Measurements from ENCODE around the gene MRTFA. TPM values are rescaled to one million over a fixed set of nuclear protein-coding genes. Genes with fewer than 3 reads are reported as not detected.
"Not testable (repeated sequence)": the region's sequence is repeated elsewhere in the genome, so short reads cannot be mapped to it uniquely, and the experiment has no call there.

Gene MRTFA
- total RNA-seq, 1 experiment from 2014 or later = 26.6 TPM

DNA sequence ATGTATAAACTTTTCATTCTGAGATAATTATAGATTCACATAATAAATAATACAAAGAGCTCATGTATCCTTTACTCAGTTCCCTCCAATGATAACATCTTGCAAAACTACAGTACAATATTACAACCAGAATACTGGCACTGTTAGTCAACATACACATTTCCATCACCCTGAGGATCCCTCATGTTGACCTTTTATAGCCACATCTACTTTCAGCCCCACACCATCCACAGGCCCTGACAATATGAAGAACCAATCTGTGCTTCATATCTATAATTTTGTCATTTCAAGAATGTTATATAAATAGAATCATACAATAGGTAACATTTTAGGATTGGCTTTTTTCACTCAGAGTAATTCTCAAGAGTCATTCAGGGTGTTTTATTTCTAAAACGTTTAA lies 115.5 kb downstream of the MRTFA start:
- DNase-seq (ENCODE audit: low read depth) = no peak

DNA sequence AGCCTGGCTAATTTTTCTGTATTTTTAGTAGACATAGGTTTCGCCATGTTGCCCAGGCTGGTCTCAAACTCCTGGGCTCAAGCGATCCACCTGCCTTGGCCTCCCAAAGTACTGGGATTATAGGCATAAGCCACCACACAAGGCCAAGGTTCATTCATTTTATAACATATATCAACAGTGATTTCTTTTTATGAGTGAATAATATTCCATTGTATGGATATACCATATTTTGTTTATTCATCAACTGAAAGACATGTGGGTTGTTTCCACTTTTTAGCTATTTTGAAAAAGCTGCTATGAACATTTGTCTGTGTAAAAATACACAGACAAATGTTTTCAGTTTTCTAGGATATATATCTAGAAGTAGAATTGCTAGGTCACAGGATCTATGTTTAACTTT lies 116.0 kb downstream of the MRTFA start:
- DNase-seq (ENCODE audit: low read depth) = no peak

DNA sequence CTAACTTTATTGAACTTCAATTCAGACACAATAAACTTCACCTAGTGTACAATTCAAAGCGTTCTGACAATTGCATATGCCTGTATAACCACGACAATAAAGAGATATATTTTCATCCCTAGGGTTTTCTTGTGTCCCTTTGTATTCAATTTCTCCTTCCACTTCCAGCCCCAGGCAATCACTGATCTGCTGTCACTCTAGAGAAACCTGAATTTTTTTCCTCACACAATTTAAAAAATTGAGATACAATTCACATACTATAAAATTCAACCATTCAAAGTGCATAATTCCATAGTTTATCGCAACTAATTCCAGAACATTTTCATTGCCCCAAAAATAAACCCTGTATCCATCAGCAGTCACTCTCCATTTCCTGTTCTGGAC lies 116.6 kb downstream of the MRTFA start:
- DNase-seq (ENCODE audit: low read depth) = no peak

DNA sequence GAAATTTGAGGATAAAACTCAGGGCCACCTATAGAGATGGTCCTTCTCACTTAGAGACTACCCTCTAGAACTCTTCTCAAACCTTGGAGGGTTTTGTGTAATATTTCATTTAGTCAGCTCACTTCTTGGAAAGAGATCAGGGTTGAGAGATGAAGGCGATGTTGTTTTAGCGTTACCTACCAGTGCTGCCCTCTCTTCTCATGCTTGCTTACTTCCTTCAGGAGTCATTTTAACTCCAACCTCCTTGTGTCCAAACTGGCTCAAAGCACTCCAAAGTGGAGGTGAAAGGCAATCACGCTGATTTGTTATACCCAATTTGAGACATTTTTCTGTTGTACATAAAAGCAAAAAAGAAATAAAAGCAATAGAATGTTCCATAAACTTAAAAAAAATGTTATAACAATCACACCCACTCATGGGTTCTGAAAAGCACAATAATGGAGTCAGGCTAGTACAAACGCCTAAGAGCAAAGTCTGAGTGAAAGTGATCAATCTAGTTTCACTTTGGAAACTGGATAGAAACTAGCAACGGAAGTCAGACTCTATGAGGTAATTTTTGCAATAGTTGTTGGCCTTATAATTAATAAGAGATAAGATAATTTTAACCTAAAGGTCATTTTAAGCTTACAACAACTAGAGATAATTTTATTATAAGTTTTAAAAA lies 117.1 kb downstream of the MRTFA start:
- no peak for DNase-seq (ENCODE audit: low read depth)

DNA sequence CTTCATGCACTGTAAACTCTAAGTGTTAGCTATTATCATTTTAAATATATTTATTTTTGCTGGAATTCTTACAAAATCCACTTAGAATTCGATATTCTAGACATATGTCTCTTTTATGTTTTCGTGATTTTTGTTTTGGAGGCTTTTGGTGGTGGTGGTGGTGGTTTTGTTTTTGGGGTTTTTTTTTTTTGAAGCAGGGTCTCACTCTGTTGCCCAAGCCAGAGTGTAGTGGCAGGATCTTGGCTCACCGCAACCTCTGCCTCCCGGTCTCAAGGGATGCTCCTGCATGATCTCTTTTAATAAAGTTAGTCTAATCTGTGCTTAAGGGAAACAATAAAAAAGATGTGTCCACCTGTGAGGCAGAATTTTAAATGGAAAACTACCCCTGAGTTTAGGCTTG lies 117.7 kb downstream of the MRTFA start:
- no peak for DNase-seq (ENCODE audit: low read depth)

DNA sequence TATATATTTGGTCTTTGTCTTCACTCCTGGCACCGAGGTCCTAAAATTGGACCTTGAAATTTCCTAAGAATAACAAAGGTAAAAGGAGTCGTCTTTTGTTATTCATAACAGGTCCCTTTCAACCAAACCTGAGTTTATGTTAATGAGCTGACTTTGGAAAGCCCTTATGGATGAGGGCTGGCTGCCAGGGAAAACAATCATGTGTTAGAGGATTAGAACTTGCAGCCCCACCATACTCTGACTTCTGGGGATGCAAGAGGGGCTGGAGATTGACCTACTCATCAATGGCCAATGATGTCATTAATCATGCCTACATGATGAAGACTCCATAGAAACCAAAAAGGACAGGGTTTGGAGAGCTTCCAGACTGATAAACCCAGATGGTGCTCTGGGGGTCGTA lies 118.9 kb downstream of the MRTFA start:
- DNase-seq (ENCODE audit: low read depth) = no peak

DNA sequence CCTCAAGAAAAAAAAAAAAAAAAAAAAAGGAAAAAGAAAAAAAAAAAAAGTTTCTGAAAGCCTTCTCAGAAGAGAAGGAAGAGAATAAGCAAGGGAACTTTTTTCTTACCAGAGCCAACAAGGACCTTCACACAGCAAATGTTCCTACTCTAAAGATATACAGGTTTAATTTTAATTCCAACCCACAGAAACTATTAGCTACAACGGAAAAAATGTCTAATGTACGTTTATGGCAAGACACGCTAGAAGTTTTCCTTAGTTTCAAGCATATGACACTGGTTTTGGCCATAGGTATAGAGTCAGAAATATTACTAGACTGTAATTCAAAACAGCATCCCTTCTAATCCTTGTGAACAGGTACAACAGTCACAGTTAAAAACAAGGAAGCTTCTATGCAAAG lies 120.1 kb downstream of the MRTFA start:
- DNase-seq (ENCODE audit: low read depth) = no peak

DNA sequence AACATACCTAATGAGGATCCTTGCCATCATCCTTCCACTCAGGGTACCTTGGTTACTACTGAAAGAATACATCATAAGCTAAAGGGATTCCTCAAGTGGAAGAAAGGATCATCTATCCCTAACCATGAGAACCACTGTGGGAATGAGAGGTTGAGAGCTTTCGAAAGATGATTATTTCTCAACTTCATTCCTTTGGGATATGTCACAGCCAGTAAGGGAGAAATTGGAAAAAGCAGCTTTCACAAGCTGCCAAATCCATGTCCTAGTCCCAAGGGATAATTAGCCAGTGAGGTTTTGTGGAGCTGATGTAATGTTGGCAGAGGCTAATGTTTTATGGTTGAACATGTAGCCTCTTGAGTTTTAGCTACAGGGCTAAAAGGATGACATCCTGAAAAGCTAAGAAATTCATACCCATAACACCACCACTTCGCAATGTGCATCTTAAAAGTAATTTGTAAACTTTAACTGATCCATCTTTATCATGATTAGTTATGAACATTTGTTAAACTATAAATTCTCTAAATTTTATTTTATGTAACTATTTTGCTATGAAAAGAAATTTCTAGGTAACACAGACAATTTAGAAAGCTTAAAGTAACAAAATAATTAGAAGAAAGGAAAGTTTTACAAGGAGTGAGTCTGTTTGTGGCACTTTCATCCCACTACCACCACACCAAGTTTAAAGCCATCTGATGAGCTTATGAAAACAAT lies 123.9 kb downstream of the MRTFA start:
- peak; percentile 99 for DNase-seq (ENCODE audit: low read depth)

DNA sequence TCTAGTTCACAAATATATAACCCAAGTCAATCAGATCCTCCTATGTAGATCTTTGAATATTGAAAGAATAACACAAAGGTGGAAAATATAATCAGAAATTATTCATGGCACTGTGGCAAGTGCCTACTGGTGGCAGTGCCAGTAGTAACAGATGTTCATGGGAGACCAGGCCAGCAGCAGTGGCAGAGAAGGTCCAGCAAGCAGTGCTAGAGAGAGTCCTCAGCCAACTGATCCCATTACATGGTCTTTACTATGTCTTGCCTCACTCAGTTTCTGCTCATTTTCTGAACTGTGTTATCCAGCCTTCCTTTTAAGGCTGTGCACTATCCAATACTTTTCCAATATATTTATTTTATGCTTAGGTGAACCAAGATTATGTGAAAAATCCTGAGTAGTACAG lies 124.9 kb downstream of the MRTFA start:
- no peak for DNase-seq (ENCODE audit: low read depth)

DNA sequence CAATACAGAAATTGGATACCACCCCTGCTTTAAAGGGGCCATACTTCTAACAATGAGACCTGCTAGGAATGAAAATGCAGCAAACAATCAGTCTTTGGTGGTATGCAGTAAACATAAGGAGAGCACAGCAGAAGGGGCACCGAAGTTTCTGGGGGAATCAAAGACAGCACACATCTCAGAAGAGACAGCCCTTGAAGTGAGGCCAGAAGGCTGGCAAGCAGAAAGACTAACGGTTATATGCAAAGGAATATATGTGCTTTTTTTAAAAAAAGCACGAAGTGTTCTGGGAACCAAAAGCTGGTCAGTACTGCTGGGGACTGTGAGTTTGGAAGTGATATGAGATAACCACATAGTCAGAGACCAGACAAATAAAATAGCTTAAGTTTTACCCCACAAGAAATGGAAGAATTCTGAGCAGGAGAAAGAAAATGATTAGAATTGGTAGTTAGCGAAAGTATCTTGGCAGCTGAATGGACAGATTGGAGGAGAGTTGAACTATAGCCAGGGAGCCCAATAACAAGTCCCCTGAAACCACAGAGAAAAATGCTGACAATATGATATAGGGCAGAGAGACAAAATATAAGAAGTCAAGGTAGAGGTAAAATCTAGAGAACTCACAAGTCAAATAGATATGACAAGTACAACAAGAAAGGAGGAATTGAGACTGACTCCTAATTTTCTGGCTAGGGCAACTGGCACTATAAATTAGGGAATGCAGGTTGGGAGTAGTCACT lies 125.7 kb downstream of the MRTFA start:
- DNase-seq (ENCODE audit: low read depth) = no peak

DNA sequence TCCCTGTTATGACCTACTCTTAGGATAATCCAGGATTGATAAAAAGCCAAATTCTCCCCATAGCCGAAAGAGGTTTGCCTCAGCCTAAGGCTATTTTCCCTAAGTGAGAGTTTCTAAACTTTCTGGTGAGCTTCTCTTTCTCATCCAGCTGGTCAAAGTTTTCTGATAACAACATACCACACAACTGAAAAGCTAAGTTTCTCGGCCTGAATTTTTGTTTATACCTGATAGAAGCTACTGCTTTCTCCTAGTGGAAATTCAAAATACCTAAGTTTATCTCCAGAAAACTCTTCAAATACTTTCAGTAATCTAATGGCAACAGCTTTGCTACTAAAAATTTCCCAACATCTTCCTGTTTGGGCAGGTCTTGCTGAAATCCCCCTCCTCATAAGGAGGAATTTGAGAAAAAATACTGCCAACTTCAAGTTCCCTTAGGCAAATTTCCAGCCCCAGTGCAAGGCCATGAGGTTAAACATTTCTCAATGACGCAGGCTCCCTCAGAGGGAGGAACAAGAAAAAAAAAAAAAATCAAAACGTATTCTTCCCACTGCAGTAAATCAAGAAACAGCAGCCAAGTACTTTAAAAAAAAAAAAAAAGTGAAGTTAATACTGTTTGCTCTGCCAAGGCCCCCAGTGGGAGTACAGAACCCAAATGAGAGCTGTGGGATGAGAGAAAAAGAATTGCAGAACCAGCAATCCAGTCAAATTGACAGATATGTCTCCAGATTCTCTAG lies 127.0 kb downstream of the MRTFA start:
- peak; percentile 37 for DNase-seq (ENCODE audit: low read depth)

DNA sequence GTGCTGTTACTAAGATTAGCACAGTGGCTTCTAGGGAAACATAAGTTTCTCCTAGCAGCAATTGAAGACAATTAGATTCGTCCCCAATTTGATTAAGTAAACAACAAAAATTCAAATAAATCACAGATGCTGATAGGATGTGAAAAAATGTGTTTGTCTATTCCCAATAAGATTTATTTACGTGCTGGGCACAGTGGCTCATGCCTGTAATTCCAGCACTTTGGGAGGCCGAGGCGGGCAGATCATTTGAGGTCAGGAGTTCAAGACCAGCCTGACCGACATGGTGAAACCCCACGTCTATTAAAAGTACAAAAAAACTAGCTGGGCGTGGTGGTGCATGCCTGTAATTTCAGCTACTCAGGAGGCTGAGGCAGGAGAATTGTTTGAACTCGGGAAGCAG lies 128.5 kb downstream of the MRTFA start:
- not testable (repeated sequence) for DNase-seq (ENCODE audit: low read depth)

DNA sequence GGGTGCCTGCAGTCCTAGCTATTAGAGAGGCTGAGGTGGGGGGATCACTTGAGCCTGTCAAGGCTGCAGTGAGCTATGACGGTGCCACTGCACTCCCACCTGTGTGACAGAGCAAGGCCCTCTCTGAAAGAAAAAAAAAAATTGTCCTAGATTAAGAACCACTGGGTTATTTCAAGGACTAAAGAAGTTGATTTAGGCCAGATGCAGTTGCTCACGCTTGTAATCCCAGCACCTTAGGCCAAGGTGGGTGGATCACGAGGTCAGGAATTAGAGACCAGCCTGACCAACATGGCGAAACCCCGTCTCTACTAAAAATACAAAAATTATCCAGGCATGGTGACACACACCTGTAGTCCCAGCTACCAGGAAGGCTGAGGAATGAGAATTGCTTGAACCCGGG lies 129.0 kb downstream of the MRTFA start:
- no peak for DNase-seq (ENCODE audit: low read depth)

DNA sequence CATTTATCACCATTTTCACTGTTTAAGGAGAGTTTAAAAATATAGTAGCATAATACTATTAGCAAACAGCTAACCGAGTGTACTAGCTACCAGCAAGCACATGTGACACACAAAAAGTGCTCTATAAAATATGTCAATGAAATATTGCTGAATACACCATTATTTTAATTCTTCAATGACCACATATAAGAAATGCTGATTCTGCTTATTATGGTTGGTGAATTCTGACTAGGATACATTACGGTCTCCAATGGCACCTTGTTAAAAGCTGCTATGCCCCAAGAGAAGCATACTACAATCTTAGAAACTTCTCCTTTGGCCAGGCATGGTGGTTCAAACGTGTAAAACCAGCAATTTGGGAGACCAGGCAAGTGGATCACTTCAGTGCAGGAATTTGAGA lies 129.8 kb downstream of the MRTFA start:
- no peak for DNase-seq (ENCODE audit: low read depth)

DNA sequence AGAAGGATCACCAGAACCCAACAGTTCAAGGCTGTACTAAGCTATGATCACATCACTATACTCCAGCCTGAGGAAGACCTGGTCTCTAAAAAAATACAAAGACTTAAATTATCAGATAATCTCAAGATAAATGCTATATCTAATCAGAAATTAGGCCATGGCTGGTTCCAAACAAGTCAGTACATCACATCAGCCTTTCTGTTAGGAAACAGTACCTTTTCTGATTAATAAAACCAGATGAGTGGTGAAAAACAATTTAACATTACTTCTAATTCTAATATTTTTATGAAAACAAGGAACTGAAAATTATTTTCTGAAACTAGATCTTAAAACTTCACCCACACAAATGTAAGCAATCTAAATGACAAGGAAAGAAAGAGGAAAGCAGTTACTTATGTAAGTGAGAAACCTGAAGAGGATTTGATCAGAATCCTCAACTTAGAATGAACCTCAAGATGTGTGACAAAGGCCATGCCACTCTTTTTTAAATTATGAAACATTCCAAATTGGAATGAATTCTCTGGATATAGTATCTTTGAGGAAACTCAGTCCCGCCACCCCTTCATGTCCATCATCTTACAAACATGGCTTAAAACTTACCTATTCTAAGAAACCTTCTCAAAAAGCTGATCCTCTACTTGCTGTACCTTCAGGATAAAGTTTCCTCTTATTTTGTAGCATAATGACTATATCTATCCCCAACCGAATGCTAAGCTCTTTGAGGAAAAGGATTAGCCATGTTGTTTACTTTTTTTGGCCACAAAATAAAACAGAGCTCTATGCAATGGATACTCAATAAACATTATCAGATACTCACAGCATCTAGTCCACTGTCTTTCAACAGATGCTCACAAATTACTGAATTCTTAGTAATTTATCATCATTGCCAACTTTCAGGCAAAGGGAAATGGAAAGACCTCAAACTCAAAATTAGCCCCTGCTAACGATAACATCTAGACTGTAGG lies 132.0 kb downstream of the MRTFA start:
- no peak for DNase-seq (ENCODE audit: low read depth)

DNA sequence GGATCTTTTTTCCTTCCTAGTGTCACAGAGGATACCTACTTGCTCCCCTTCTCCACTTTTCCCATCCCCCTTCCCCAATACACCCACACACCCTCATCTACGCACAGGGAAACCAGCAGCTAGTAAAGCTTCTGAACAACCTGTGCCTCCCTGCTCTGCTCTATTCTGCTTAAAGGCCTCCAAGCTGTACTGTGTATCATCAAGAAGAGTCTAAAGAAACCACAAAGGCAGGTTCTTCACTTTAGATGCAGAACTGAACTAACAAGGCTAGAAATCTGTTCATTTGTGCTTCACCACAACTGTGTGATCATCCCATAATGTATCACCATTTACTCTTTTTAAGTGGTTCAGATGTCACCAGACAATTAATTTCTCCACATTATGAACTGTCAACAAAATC lies 133.6 kb downstream of the MRTFA start:
- DNase-seq (ENCODE audit: low read depth) = no peak

DNA sequence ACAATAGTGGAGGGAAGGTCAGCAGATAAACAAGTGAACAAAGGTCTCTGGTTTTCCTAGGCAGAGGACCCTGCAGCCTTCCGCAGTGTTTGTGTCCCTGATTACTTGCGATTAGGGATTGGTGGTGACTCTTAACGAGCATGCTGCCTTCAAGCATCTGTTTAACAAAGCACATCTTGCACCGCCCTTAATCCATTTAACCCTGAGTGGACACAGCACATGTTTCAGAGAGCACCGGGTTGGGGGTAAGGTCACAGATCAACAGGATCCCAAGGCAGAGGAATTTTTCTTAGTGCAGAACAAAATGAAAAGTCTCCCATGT lies 136.1 kb downstream of the MRTFA start:
- not testable (repeated sequence) for DNase-seq (ENCODE audit: low read depth)

DNA sequence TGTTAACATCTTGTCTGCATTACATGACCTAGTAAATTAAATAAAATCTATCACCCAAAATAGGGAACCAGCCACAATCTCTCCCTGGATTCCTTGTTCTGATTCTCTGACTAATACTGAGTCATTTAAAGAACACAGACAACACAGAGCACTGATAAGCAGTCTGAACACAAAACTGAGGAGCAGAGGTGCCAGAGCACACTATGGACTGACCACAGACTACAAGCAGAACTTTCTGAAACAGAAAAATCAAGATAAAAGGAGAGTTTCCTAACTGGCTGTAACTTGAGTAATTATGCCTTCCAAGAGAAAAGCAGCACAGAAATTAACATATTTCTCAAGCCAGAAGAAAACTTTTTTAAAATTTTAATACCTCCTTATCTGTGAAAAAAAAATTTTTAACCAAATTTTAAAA lies 137.3 kb downstream of the MRTFA start:
- DNase-seq (ENCODE audit: low read depth) = peak; percentile 94

DNA sequence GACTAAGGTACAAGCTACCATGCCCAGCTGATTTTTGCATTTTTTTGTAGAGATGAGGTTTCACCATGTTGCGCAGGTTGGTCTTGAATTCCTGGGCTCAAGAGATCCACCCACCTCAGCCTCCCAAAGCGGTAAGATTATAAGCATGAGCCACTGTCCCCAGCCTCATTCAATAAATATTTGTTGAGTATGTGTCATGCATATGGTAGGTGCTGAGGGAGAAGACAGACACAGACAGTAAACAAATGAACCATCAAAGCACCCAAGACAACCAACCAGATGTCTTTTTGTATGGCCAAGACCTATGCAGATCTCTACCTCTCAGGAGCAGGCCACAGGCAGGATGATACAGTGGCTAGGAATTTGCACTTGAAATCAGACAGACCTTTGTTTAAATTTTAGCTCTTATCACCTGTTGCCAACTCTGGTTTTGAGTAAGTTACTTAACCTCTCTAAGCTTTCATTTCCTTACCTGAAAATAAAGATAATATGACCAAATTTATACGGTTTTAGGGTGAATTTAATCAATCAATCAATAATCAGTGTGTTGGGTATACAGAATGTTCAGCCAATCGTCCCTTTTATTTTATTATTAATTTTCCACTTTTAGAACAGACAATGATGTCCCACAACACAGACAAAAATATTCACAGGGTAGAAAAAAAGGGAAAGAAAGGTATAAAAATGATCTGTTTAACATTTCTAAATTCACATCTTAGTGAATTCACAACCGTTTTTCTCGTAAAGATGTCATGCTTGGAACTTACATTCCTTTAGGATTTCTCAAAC lies 137.9 kb downstream of the MRTFA start:
- peak; percentile 85 for DNase-seq (ENCODE audit: low read depth)

DNA sequence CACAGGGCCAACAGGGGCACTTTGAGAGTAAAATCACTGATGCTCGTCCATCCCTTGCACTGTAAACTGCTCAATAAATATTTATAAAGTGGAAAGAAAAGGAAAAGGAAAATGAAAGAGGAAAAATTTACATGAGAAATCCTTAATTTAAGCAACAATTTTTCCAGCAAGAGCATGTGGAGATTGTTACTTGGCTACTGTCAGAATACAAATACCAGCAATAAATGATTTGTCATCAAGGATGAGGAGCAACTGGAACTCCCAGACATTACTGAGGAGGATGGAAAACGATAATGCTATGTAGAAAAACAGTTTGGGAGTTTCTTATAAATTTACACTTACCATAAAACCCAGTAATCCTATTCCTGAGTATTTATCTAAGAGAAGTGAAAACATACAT lies 143.1 kb downstream of the MRTFA start:
- no peak for DNase-seq (ENCODE audit: low read depth)
